Measurements from ENCODE around the gene FGFRL1. TPM values are rescaled to one million over a fixed set of nuclear protein-coding genes. Genes with fewer than 3 reads are reported as not detected.

The FGFRL1 gene
- total RNA-seq, 1 donor from 2014 or later, result 59.8 TPM

DNA sequence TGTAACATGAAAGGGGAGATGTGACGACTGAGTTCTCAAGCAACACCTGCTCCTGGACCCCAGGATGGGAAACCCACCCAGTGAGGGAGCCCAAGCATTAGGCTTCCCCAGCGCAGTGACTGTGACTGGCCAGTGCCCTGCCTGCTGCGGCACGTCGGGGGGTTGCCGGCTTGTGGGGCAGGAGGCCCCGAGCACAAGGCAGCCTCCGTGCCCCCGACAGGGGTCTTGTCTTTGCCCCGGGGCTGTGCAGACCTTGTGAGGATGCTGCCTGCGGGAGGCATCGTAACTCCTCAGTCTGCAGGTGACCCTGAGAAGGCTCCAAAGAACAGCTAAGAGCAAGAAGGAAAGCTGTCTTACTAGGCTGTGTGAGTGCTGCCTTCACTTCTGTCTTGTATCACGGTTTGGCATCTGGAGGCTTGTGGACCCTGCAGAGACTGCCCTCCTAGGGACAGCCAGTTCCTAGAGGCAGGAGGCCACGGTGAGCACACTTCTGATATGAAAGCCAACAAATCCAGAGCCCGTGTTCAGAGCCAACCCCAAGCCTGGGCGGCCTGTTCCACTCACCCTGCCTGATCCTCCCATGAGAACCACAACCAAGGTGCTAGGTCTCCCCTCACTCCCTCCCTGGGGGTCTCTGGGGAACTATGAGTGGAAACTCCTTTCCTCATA, 47.7 kb downstream of the FGFRL1 start:
- TF ChIP-seq, protein P1, sequence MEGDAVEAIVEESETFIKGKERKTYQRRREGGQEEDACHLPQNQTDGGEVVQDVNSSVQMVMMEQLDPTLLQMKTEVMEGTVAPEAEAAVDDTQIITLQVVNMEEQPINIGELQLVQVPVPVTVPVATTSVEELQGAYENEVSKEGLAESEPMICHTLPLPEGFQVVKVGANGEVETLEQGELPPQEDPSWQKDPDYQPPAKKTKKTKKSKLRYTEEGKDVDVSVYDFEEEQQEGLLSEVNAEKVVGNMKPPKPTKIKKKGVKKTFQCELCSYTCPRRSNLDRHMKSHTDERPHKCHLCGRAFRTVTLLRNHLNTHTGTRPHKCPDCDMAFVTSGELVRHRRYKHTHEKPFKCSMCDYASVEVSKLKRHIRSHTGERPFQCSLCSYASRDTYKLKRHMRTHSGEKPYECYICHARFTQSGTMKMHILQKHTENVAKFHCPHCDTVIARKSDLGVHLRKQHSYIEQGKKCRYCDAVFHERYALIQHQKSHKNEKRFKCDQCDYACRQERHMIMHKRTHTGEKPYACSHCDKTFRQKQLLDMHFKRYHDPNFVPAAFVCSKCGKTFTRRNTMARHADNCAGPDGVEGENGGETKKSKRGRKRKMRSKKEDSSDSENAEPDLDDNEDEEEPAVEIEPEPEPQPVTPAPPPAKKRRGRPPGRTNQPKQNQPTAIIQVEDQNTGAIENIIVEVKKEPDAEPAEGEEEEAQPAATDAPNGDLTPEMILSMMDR (IDR thresholded peaks at IDR 0.05), result no peak
- H3K36me3 Mint-ChIP-seq (ENCODE audit: unreplicated experiment), result no peaks in the 10 kb centered on the region
- no peak overlapping the region for H3K27ac Mint-ChIP-seq (ENCODE audit: unreplicated experiment)
- peaks cover 14% of the 10 kb centered on the region for H3K4me1 Mint-ChIP-seq (ENCODE audit: unreplicated experiment)
- peaks cover 20% of the 10 kb centered on the region for H3K27me3 Mint-ChIP-seq (ENCODE audit: unreplicated experiment)
- DNase-seq (ENCODE audit: extremely low spot score, unreplicated experiment), result peak; percentile 81
- H3K9me3 Mint-ChIP-seq (ENCODE audit: unreplicated experiment), result no peaks in the 10 kb centered on the region
- no peak overlapping the region for H3K4me3 Mint-ChIP-seq (ENCODE audit: unreplicated experiment)

DNA sequence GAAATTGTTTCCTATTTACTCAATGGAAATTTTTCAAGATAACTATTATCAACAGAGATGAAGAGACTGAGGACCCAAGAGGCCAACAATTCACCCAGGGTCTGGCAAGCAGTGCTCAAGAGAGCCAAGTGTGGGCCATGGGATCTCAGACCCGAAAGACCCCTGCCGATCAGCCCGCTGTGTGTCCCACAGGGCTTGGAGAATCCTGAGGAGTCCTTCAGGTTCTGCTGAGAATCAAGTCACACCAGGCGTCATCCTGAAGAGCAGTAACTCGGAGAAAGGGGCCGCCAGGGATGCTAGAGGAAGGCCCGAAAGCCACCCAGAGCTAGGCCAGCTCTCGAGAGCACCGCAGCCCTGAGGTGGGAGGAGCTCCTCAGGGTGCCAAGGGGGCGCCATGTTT, 48.7 kb downstream of the FGFRL1 start:
- TF ChIP-seq, protein P1 (IDR thresholded peaks at IDR 0.05), result no peak
- Mint-ChIP-seq H3K4me3 (ENCODE audit: unreplicated experiment) (no peak overlapping the region), H3K9me3 (ENCODE audit: unreplicated experiment) (no peaks in the 10 kb centered on the region), H3K27me3 (ENCODE audit: unreplicated experiment) (peaks cover 30% of the 10 kb centered on the region), H3K36me3 (ENCODE audit: unreplicated experiment) (no peaks in the 10 kb centered on the region), H3K4me1 (ENCODE audit: unreplicated experiment) (peaks cover 14% of the 10 kb centered on the region), H3K27ac (ENCODE audit: unreplicated experiment) (no peak overlapping the region)
- DNase-seq (ENCODE audit: extremely low spot score, unreplicated experiment), result no peak

DNA sequence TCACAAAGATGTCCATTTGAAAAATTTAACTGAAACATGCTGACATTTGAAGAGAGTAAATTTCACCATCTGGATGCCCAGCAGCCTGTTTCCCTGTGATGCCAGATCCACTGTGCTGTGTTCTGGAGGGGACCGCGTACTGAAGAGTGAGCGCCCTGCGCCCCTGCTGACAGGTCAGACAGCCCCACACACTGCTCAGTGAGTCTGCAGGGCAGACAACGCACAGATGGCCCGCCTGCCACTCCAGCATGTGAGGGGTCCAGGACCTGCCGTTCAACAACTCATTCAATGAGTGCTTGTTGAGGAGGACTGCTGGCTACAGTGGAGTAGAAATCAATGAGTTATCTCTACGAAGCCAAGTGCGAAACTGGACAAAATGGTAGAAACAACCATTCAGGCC, 49.2 kb downstream of the FGFRL1 start:
- DNase-seq (ENCODE audit: extremely low spot score, unreplicated experiment), result no peak
- Mint-ChIP-seq H3K4me1 (ENCODE audit: unreplicated experiment) (peaks cover 14% of the 10 kb centered on the region), H3K36me3 (ENCODE audit: unreplicated experiment) (no peaks in the 10 kb centered on the region), H3K4me3 (ENCODE audit: unreplicated experiment) (no peak overlapping the region), H3K9me3 (ENCODE audit: unreplicated experiment) (no peaks in the 10 kb centered on the region), H3K27me3 (ENCODE audit: unreplicated experiment) (peaks cover 34% of the 10 kb centered on the region), H3K27ac (ENCODE audit: unreplicated experiment) (no peak overlapping the region)
- TF ChIP-seq, protein P1 (IDR thresholded peaks at IDR 0.05), result no peak

DNA sequence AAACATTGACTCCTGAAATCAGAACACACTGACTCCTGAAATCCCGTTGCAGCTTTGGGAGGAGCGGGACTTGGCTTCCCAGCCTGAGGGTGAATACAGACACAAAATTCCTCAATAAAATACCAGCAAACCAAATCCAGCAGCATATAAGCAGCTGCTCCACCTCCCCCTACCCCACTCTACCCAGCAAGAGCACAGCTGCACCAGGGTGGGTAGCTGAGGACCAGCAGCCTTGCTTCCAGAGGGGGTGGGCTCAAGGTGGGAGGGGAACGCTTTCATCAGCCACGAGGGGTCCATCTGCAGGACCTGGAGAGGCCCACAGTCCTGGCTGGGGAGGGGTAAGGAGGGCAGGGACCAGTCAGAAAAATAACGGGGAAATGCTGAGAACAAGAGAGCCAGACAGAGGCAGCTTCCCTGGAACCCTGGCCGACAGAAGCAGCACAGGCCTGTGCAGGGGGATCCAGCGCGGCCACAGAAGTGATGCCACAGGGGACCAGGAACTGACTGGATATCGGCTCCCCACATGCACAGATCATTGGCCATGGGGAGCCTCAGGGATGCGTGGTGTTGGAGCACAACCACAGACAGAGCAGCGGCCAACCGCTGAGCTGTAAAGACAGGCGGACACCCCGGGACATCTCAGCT, 49.8 kb downstream of the FGFRL1 start:
- H3K36me3 Mint-ChIP-seq (ENCODE audit: unreplicated experiment), result no peaks in the 10 kb centered on the region
- H3K4me3 Mint-ChIP-seq (ENCODE audit: unreplicated experiment), result no peak overlapping the region
- H3K27ac Mint-ChIP-seq (ENCODE audit: unreplicated experiment), result no peak overlapping the region
- peaks cover 13% of the 10 kb centered on the region for H3K4me1 Mint-ChIP-seq (ENCODE audit: unreplicated experiment)
- TF ChIP-seq, protein P1 (IDR thresholded peaks at IDR 0.05), result no peak
- no peaks in the 10 kb centered on the region for H3K9me3 Mint-ChIP-seq (ENCODE audit: unreplicated experiment)
- DNase-seq (ENCODE audit: extremely low spot score, unreplicated experiment), result no peak
- H3K27me3 Mint-ChIP-seq (ENCODE audit: unreplicated experiment), result peaks cover 37% of the 10 kb centered on the region

DNA sequence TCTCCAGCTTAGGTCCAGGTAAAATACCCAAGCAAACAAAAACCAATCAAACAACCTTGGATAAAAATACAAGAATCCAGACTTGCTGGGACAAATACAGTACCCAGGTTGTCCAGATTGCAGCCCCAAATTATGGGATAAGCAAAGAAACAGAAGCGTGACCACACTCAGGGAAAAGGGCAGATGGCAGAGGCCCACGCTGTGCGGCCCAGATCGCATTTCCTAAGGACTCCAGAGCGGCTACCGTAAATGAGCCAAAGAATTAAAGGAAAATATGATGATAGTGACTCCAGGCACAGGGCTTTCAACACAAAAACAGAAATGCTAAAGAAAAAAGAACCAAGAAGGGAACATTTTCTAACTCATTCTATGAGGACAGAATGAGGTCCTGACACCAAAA, 50.3 kb downstream of the FGFRL1 start:
- peaks cover 11% of the 10 kb centered on the region for H3K4me1 Mint-ChIP-seq (ENCODE audit: unreplicated experiment)
- DNase-seq (ENCODE audit: extremely low spot score, unreplicated experiment), result no peak
- H3K9me3 Mint-ChIP-seq (ENCODE audit: unreplicated experiment), result no peaks in the 10 kb centered on the region
- TF ChIP-seq, protein P1 (IDR thresholded peaks at IDR 0.05), result no peak
- peak overlapping the region; percentile 39 for H3K27ac Mint-ChIP-seq (ENCODE audit: unreplicated experiment)
- peaks cover 43% of the 10 kb centered on the region for H3K27me3 Mint-ChIP-seq (ENCODE audit: unreplicated experiment)
- H3K36me3 Mint-ChIP-seq (ENCODE audit: unreplicated experiment), result no peaks in the 10 kb centered on the region
- H3K4me3 Mint-ChIP-seq (ENCODE audit: unreplicated experiment), result no peak overlapping the region
